AG04450 (cell line): ENCODE data around the gene PSMD1. TPM values are rescaled to one million over a fixed set of nuclear protein-coding genes. Genes with fewer than 3 reads are reported as not detected.

Source experiments
- CTCF ChIA-PET: fragments of 300-600, 350-600 bp; formaldehyde crosslinking; extraction: SDS; loops from one replicate; lab custom pipeline; 2022; ENCODE audit warnings: antibody characterized with exemption, inconsistent platforms; lab: Charles Lee
- POLR2A ChIA-PET: fragments of 350-600 bp; formaldehyde crosslinking; extraction: SDS; loops from one replicate; lab custom pipeline; 2021; ENCODE audit warnings: antibody characterized with exemption, inconsistent platforms; lab: Yijun Ruan, JAX
- DNase-seq: peaks from one replicate; pipeline ENCODE4 v3.0.0-alpha.2; 2011; ENCODE audit warnings: low read depth, low spot score
- H3K27ac ChIP-seq: one replicate; pipeline ENCODE4 v1.5.1; 2012; ENCODE audit warnings: low read depth, low read length, control low read depth
- H3K27me3 ChIP-seq: one replicate; pipeline ENCODE4 v1.6.0; 2012; ENCODE audit warnings: low read length; ENCODE audit not compliant: control insufficient read depth, insufficient read depth
- H3K4me3 ChIP-seq: 2 replicates; pipeline ENCODE4 v1.5.1; 2011; ENCODE audit warnings: mild to moderate bottlenecking, low read depth, low read length, control low read depth
- H3K9me3 ChIP-seq: 2 replicates; pipeline ENCODE4 v1.5.1; 2012; ENCODE audit warnings: low read length; ENCODE audit not compliant: control insufficient read depth, insufficient read depth
- polyA plus RNA-seq: library from polyadenylated mRNA; depleted of rRNA; stranded (reverse); fragments of >200 nt; gene quantifications from 2 replicates; pipeline ENCODE4 v1.2.3, GENCODE V29; 2011
- TF ChIP-seq, protein P1 (sequence below): IDR thresholded peaks from 2 replicates; pipeline ENCODE4 v1.5.1; 2011; ENCODE audit warnings: low read depth, low read length, control low read depth, inconsistent platforms

The PSMD1 gene
- polyA plus RNA-seq, 1 experiment, result 211 TPM

DNA sequence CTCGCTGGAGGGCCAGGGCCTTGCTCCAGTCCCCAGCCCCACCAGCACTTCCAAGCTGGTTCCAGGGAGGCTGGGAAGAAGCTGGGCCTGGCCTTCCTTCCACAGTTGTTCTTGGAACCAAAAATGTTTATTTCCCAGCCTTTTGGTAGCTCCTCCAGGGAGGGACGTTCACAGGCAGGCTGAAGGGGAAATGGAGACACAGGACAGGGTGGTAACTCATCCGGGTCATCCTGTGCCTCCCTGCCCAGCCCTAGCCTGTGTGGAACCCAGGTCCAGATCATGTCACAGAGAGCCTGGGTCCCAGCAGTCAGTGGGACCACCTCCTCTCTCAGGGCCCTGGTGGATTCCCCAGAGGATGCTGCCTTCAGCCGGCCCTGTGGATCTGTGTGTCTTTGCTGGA, 129.2 kb downstream of the PSMD1 start:
- TF ChIP-seq, protein P1, sequence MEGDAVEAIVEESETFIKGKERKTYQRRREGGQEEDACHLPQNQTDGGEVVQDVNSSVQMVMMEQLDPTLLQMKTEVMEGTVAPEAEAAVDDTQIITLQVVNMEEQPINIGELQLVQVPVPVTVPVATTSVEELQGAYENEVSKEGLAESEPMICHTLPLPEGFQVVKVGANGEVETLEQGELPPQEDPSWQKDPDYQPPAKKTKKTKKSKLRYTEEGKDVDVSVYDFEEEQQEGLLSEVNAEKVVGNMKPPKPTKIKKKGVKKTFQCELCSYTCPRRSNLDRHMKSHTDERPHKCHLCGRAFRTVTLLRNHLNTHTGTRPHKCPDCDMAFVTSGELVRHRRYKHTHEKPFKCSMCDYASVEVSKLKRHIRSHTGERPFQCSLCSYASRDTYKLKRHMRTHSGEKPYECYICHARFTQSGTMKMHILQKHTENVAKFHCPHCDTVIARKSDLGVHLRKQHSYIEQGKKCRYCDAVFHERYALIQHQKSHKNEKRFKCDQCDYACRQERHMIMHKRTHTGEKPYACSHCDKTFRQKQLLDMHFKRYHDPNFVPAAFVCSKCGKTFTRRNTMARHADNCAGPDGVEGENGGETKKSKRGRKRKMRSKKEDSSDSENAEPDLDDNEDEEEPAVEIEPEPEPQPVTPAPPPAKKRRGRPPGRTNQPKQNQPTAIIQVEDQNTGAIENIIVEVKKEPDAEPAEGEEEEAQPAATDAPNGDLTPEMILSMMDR, result no peak
- POLR2A ChIA-PET, result no interaction called here
- no peak for DNase-seq
- Histone ChIP-seq H3K27ac (no peak overlapping the region), H3K4me3 (no peak overlapping the region), H3K9me3 (no peaks in the 10 kb centered on the region; the same call in 1 of the 2 replicates), H3K27me3 (no peaks in the 10 kb centered on the region)
- CTCF ChIA-PET, result interaction anchor here (0.6 kb wide), 1 partner anchor 938 kb away, joined by 3 read pairs; no protein-coding TSS in a partner anchor

DNA sequence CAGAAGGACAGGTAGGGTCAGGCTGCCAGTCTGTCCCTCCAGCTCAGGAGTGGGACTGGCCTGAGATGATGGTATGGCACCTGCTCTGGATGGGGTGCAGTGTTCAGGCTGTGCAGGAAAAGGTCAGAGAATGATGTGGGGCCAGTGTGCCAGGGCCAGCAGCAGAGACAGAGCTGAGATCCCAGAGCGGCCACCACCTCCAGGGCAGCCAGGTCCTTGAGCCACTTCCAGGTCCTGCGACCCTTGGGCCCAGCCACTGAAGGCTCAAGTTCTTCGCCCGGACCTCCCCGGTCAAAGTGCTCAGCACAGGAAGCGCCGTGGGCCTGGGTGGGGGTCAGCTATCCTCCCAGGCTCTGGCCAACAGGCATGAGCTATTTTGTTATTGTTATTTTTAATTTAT, 129.7 kb downstream of the PSMD1 start:
- ChIA-PET POLR2A (no interaction called here), CTCF (interaction anchor here (0.6 kb wide), 1 partner anchor 938 kb away, joined by 3 read pairs; no protein-coding TSS in a partner anchor)
- DNase-seq, result no peak
- no peaks in the 10 kb centered on the region; the same call in 1 of the 2 replicates for H3K9me3 ChIP-seq
- H3K27ac ChIP-seq, result no peak overlapping the region
- no peaks in the 10 kb centered on the region for H3K27me3 ChIP-seq
- TF ChIP-seq, protein P1, result no peak
- H3K4me3 ChIP-seq, result no peak overlapping the region

DNA sequence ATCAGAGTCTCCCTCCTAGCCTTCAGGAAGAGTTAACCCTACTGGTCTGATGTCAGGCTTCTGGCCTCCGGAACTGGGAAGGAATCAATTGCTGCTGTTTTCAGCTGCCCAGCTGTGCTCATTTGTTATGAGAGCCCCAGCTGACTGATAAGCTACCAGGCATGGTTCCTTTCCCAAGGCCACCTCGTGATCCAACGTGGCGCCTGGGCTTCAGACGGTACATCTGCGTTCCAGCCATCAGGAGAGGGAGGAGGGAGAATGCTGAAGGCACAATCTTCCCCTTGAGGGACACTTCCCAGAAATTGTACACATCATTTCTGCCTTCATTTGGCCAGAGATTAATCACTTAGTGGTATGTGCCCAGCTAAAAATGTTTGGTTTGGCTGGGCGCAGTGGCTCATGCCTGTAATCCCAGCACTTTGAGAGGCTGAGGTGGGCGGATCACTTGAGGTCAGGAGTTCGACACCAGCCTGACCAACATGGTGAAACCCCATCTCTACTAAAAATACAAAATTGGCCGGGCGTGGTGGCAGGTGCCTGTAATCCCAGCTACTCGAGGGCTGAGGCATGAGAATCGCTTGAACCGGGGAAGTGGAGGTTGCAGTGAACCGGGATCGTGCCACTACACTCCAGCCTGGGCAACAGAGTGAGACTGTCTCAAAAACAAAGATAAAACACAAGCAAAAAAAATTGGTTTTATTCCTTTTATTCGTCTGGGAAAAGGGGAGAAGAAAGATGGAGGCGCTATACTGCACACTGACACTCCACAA, 131.3 kb downstream of the PSMD1 start:
- no peak overlapping the region for H3K4me3 ChIP-seq
- TF ChIP-seq, protein P1, result no peak
- no peak overlapping the region for H3K27ac ChIP-seq
- no peaks in the 10 kb centered on the region; the same call in 1 of the 2 replicates for H3K9me3 ChIP-seq
- H3K27me3 ChIP-seq, result no peaks in the 10 kb centered on the region
- CTCF ChIA-PET, result interaction anchor here (1.0 to 1.5 kb wide), 2 partner anchors 135 to 264 kb away, joined by 3 read pairs; no protein-coding TSS in a partner anchor
- no peak for DNase-seq
- POLR2A ChIA-PET, result interaction anchor here (0.7 kb wide), 1 partner anchor 35 kb away, joined by 3 read pairs; no protein-coding TSS in a partner anchor

DNA sequence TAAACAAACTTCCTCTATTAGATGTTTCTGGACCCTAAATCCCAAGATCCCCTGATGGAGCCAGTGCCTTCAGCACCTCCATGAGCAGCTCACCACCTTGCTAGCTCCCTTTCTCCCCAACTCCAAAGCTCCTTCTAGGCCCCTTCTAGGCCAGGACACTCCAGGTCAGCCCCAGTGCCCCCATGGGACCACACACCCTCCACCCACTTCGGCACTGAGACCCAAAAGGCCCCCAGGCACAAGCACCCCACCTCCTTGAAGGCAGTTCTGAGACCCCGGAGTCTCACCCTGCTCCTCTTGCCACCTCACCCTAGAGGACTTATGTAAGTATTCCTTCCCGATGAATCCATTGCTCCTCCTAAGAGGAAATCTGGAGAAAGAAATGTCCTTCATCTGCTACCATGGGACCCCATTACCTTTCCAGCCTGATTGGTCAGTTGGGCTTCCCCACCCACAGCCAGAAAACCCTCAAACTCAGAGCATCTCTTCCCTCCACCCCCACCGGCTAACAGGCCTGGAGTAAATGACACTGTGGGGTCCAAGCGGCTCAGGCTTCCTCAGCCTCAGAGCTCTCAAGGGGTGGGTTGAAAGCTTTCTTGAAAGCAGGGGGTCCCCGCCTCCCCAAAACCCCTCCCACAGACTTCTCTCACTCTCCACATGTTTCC, 132.0 kb downstream of the PSMD1 start:
- CTCF ChIA-PET, result interaction anchor here (1.0 to 1.1 kb wide), 2 partner anchors 84 to 263 kb away, joined by 3 read pairs; no protein-coding TSS in a partner anchor
- peak overlapping the region; percentile 21 for H3K27ac ChIP-seq
- POLR2A ChIA-PET, result interaction anchor here (1.3 kb wide), 1 partner anchor 10 kb away, joined by 4 read pairs; the partner anchor contains the start of gene ARMC9

More for the DNA sequence above, 132.0 kb downstream of the PSMD1 start:
- Histone ChIP-seq H3K4me3 (no peak overlapping the region), H3K27me3 (no peaks in the 10 kb centered on the region), H3K9me3 (no peaks in the 10 kb centered on the region; the same call in 1 of the 2 replicates)
- TF ChIP-seq, protein P1, result no peak
- no peak for DNase-seq
